Endothelial cell of umbilical vein (primary cell): ENCODE measurements around the gene RAB3IL1. TPM values are rescaled to one million over a fixed set of nuclear protein-coding genes. Genes with fewer than 3 reads are reported as not detected.

Experiments
- BruUV-seq: library from RNA; stranded (reverse); fragments of 400-500 nt; replicated peaks from 2 replicates; lab custom pipeline; 2021; lab: Mats Ljungman, UMichigan
- CTCF ChIA-PET: fragments of 300-600, 350-600 bp; sonication (Branson Sonifier 250); formaldehyde crosslinking; loops from one replicate; lab custom pipeline; 2021; ENCODE audit warnings: antibody characterized with exemption, inconsistent platforms; lab: Charles Lee
- POLR2A ChIA-PET: fragments of 300-600, 350-600 bp; sonication (Branson Sonifier 250); formaldehyde crosslinking; loops from one replicate; lab custom pipeline; 2021; ENCODE audit warnings: antibody characterized with exemption, inconsistent platforms; lab: Charles Lee
- DNase-seq: peaks from one replicate; pipeline ENCODE4 v3.0.0-alpha.2; 2011; ENCODE audit warnings: low read depth, low spot score
- FAIRE-seq: peaks from 2 replicates; lab custom pipeline; 2011; peaks lifted over from hg19 to GRCh38; lab: Jason Lieb, UNC
- H2AFZ ChIP-seq: 2 replicates; pipeline ENCODE4 v1.6.0; 2012; ENCODE audit warnings: low read depth, low read length, control low read depth, inconsistent platforms
- H3K27ac ChIP-seq: 2 replicates; pipeline ENCODE4 v1.5.1; 2011; ENCODE audit warnings: low read depth, mild to moderate bottlenecking, control low read depth, low read length, moderate library complexity; ENCODE audit not compliant: insufficient read depth
- H3K27me3 ChIP-seq, 2 experiments: 2 replicates each; pipeline versions ENCODE4 v1.6.0 to v1.6.1; 2011; ENCODE audit warnings: low read length in 2 of 2, mixed read lengths in 1 of 2; ENCODE audit not compliant: control insufficient read depth in 2 of 2, insufficient read depth in 2 of 2
- H3K36me3 ChIP-seq, 2 experiments: 2 replicates in 1 of 2; 3 replicates in 1 of 2; pipeline ENCODE4 v1.5.1; 2011; ENCODE audit warnings: low read length in 2 of 2, mild to moderate bottlenecking in 1 of 2, moderate library complexity in 1 of 2; ENCODE audit not compliant: control insufficient read depth in 2 of 2, insufficient read depth in 2 of 2; ENCODE audit errors: extremely low read depth in 1 of 2
- H3K4me1 ChIP-seq: 3 replicates; pipeline ENCODE4 v1.5.1; 2011; ENCODE audit warnings: mild to moderate bottlenecking, low read length; ENCODE audit not compliant: control insufficient read depth, insufficient read depth; ENCODE audit errors: extremely low read depth
- H3K4me2 ChIP-seq: 2 replicates; pipeline ENCODE4 v1.6.1; 2011; ENCODE audit warnings: low read length, control low read depth, mixed read lengths; ENCODE audit not compliant: insufficient read depth
- H3K4me3 ChIP-seq, 3 experiments: fragments of 200-600 bp in 1 of 3; sonication (generic), shearing (Covaris generic) in 1 of 3; replicated peaks in 1 of 3; 2 replicates each; pipeline ENCODE4 v1.5.1; 2011 to 2016; ENCODE audit warnings: control low read depth in 3 of 3, low read length in 3 of 3, mild to moderate bottlenecking in 2 of 3, inconsistent platforms in 1 of 3, low read depth in 1 of 3, moderate library complexity in 1 of 3; ENCODE audit not compliant: insufficient read depth in 1 of 3
- H3K79me2 ChIP-seq: 2 replicates; pipeline ENCODE4 v1.6.0; 2012; ENCODE audit warnings: low read length, inconsistent platforms; ENCODE audit not compliant: control insufficient read depth, insufficient read depth
- H3K9ac ChIP-seq: replicated peaks from 2 replicates; pipeline ENCODE3; 2011; ENCODE audit warnings: low read length, control low read depth; ENCODE audit not compliant: insufficient read depth; ENCODE audit errors: extremely low read depth
- H3K9me1 ChIP-seq: replicated peaks from 3 replicates; pipeline ENCODE4 v1.6.0; 2011; ENCODE audit warnings: mild to moderate bottlenecking, low read length; ENCODE audit not compliant: control insufficient read depth, insufficient read depth; ENCODE audit errors: extremely low read depth
- H3K9me3 ChIP-seq: replicated peaks from 2 replicates; pipeline ENCODE4 v1.5.1; 2012; ENCODE audit warnings: low read length, inconsistent platforms; ENCODE audit not compliant: control insufficient read depth, insufficient read depth
- H4K20me1 ChIP-seq: replicated peaks from 2 replicates; pipeline ENCODE3; 2011; ENCODE audit warnings: mild to moderate bottlenecking, low read length; ENCODE audit not compliant: control insufficient read depth, insufficient read depth; ENCODE audit errors: extremely low read depth
- EZH2 ChIP-seq: IDR thresholded peaks from 2 replicates; pipeline ENCODE4 v1.6.1; 2012; ENCODE audit warnings: borderline replicate concordance, low read depth, mild to moderate bottlenecking, moderate library complexity, low read length, inconsistent platforms; ENCODE audit not compliant: severe bottlenecking
- FOS ChIP-seq: IDR thresholded peaks from 2 replicates; pipeline ENCODE4 v1.6.1; 2011; ENCODE audit warnings: mild to moderate bottlenecking, low read length, moderate library complexity, borderline replicate concordance; ENCODE audit not compliant: insufficient read depth
- GATA2 ChIP-seq: IDR thresholded peaks from 2 replicates; pipeline ENCODE4 v1.7.0; 2011; ENCODE audit warnings: low read depth, mild to moderate bottlenecking, moderate library complexity, mixed read lengths, low read length; ENCODE audit not compliant: insufficient read length, insufficient read depth
- JUN ChIP-seq: IDR thresholded peaks from 2 replicates; pipeline ENCODE4 v1.6.1; 2011; ENCODE audit warnings: borderline replicate concordance, low read depth; ENCODE audit not compliant: insufficient read length, insufficient read depth
- MYC ChIP-seq: IDR thresholded peaks from one replicate; pipeline ENCODE4 v1.6.1; 2011; ENCODE audit warnings: mild to moderate bottlenecking, low read depth, low read length
- POLR2A ChIP-seq: IDR thresholded peaks from 2 replicates; pipeline ENCODE4 v1.6.1; 2012; ENCODE audit warnings: low read depth, mild to moderate bottlenecking, control low read depth, low read length
- POLR2AphosphoS5 ChIP-seq: IDR thresholded peaks from 2 replicates; pipeline ENCODE4 v1.6.1; 2012; ENCODE audit warnings: low read depth, mild to moderate bottlenecking, control low read depth, low read length, moderate library complexity; ENCODE audit not compliant: insufficient read depth
- dilution Hi-C: fragments of 300-500 bp; cut with MboI; formaldehyde crosslinking; loops from one replicate; pipeline ENCODE4 v1.15.0; 2019; ENCODE audit warnings: low sequenced_read_pairs; ENCODE audit not compliant: extremely low pct_ligation_motif_present
- intact Hi-C: fragments of 100-400 bp; cut with micrococcal nuclease; formaldehyde crosslinking; loops from one replicate; pipeline ENCODE4 v1.10.0; 2022
- polyA plus RNA-seq, 4 experiments: library from polyadenylated mRNA; depleted of rRNA in 3 of 4; stranded (reverse) in 3 of 4; unstranded in 1 of 4; fragments of >200 nt; gene quantifications; 2 replicates each; pipeline versions ENCODE4 v1.2.1 to v1.2.3, GENCODE V29; 2011 to 2012; ENCODE audit warnings: missing spikeins in 1 of 4
- total RNA-seq: library from RNA; stranded (reverse); gene quantifications from 2 replicates; pipeline ENCODE4 v1.2.3, GENCODE V29; 2021
- TF ChIP-seq, protein P1 (sequence below), 2 donors: IDR thresholded peaks; 1 replicate in 1 of 2; 2 replicates in 1 of 2; pipeline ENCODE4 v1.5.1; 2011; ENCODE audit warnings: low read length in 2 of 2, mild to moderate bottlenecking in 2 of 2, moderate library complexity in 2 of 2, control low read depth in 1 of 2, inconsistent platforms in 1 of 2, low read depth in 1 of 2; ENCODE audit not compliant: insufficient read depth in 1 of 2; ENCODE audit errors: extremely low read depth in 1 of 2
- TF ChIP-seq, protein P2 (sequence below): IDR thresholded peaks from 2 replicates; pipeline ENCODE4 v1.6.1; 2011; ENCODE audit not compliant: insufficient read depth, insufficient read length

RAB3IL1 gene
- total and polyA plus RNA-seq, 2 donors (not counting 3 experiments of a cell fraction or from before 2014, with no cell fraction given), result 1.8 to 3.6 TPM

DNA sequence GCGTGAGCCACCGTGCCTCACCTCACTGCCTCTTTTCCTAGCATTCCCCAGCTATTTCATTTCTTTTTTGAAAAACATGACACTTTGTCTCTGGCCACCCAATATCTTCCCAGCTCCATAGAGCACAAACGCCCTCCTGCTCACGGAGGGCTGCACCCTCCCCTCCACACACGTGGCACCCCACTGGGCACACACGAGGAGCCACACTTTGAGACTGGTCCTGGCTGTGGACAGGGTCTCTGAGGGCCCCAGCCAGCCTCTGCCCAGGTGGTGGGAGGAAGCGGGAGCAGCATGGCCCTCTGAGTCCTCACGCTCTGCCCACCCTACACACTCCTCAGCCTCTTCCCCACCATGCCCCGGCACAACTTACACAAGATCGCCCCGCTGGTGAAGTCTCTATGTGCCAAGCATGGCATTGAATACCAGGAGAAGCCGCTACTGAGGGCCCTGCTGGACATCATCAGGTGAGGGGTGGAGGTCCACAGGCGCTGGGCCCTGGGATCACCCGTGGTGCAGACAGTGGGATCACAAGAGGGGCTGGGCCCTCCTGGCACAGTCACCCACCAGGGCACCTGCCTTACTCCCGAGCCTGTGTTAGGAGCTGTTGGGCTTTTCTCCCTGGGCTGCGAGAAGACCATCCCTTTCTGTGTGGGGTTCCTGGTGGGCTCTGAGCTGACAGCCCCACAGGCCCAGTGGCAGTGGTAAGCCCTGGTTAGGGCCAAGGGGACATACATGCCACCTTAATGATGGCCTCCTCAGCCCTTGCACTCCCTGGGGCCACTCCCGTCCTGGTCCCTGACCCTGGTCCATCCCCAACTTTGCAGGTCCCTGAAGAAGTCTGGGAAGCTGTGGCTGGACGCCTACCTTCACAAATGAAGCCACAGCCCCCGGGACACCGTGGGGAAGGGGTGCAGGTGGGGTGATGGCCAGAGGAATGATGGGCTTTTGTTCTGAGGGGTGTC, 52.3 kb downstream of the RAB3IL1 start:
- H3K9me1 ChIP-seq, result no peaks in the 10 kb centered on the region
- H4K20me1 ChIP-seq, result no peaks in the 10 kb centered on the region
- no peak overlapping the region for H2AFZ ChIP-seq
- H3K27ac ChIP-seq, result no peak overlapping the region
- intact Hi-C loops, result no loop called here
- no peaks in the 10 kb centered on the region for H3K27me3 ChIP-seq
- no peak for FAIRE-seq
- H3K36me3 ChIP-seq, result peaks cover 15 to 27% of the 10 kb centered on the region in 2 experiments
- ChIA-PET POLR2A (no interaction called here), CTCF (interaction anchor here (2.2 kb wide), 1 partner anchor 68 kb away, joined by 7 read pairs; no protein-coding TSS in a partner anchor)
- no peaks in the 10 kb centered on the region for H3K4me1 ChIP-seq
- no peak overlapping the region for H3K9ac ChIP-seq
- H3K9me3 ChIP-seq, result no peaks in the 10 kb centered on the region
- no TSS peak for BruUV-seq
- no peak for DNase-seq
- no peak overlapping the region for H3K4me3 ChIP-seq
- no peak overlapping the region for H3K4me2 ChIP-seq
- dilution Hi-C loops, result no loop called here
- TF ChIP-seq POLR2A, result no peak
- TF ChIP-seq, protein P1, sequence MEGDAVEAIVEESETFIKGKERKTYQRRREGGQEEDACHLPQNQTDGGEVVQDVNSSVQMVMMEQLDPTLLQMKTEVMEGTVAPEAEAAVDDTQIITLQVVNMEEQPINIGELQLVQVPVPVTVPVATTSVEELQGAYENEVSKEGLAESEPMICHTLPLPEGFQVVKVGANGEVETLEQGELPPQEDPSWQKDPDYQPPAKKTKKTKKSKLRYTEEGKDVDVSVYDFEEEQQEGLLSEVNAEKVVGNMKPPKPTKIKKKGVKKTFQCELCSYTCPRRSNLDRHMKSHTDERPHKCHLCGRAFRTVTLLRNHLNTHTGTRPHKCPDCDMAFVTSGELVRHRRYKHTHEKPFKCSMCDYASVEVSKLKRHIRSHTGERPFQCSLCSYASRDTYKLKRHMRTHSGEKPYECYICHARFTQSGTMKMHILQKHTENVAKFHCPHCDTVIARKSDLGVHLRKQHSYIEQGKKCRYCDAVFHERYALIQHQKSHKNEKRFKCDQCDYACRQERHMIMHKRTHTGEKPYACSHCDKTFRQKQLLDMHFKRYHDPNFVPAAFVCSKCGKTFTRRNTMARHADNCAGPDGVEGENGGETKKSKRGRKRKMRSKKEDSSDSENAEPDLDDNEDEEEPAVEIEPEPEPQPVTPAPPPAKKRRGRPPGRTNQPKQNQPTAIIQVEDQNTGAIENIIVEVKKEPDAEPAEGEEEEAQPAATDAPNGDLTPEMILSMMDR (IDR thresholded peaks at IDR 0.05; ENCODE audit: extremely low read depth in 1 of 2, insufficient read depth in 1 of 2, low read depth in 1 of 2, low read length in 2 of 2), result no peak
- TF ChIP-seq EZH2, result no peak
- no peak for TF ChIP-seq MYC
- no peak for TF ChIP-seq JUN
- no peak for TF ChIP-seq FOS
- no peak for TF ChIP-seq POLR2AphosphoS5
- TF ChIP-seq GATA2, result no peak
- TF ChIP-seq, protein P2, sequence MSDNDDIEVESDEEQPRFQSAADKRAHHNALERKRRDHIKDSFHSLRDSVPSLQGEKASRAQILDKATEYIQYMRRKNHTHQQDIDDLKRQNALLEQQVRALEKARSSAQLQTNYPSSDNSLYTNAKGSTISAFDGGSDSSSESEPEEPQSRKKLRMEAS, result no peak
- H3K79me2 ChIP-seq, result no peaks in the 10 kb centered on the region
